Fibroblast of the aortic adventitia (primary cell): ENCODE results near the gene WNT3A. TPM values are rescaled to one million over a fixed set of nuclear protein-coding genes. Genes with fewer than 3 reads are reported as not detected.

Source experiments
- DNase-seq: peaks from one replicate; pipeline ENCODE4 v3.0.0-alpha.2; 2010; ENCODE audit warnings: low read depth
- H3K4me3 ChIP-seq: 2 replicates; pipeline ENCODE4 v1.5.1; 2011; ENCODE audit warnings: low read depth, mild to moderate bottlenecking, control low read depth, low read length, moderate library complexity
- total RNA-seq: library from RNA; depleted of rRNA; stranded (reverse); fragments of >200 nt; gene quantifications from 2 replicates; pipeline ENCODE4 v1.2.3, GENCODE V29; 2012; ENCODE audit warnings: low replicate concordance
- TF ChIP-seq, protein P1 (sequence below): IDR thresholded peaks from 2 replicates; pipeline ENCODE4 v1.5.1; 2011; ENCODE audit warnings: mild to moderate bottlenecking, low read length, control low read depth, inconsistent platforms; ENCODE audit not compliant: insufficient read depth

Gene WNT3A
- total RNA-seq, 1 donor = not detected

DNA sequence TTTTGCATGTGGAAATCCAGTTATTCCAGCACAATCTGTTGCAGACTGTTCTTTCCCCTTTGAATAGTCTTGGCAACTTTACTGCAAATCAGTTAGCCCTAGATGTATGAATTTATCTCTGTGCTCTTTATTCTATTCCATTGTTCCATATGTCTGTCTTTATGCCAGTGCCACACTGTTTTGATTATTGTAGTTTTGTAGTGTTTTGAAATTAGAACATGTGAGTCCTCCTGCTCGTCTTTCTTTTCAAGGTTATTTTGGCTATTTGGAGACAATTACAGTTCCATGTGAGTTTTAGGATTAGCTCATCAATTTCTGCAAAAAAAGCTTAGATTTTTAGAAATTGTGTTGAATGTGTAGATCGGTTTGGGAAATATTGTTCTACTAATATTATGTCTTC, 26.6 kb downstream of the WNT3A start:
- no peak overlapping the region for H3K4me3 ChIP-seq
- DNase-seq = no peak
- TF ChIP-seq, protein P1, sequence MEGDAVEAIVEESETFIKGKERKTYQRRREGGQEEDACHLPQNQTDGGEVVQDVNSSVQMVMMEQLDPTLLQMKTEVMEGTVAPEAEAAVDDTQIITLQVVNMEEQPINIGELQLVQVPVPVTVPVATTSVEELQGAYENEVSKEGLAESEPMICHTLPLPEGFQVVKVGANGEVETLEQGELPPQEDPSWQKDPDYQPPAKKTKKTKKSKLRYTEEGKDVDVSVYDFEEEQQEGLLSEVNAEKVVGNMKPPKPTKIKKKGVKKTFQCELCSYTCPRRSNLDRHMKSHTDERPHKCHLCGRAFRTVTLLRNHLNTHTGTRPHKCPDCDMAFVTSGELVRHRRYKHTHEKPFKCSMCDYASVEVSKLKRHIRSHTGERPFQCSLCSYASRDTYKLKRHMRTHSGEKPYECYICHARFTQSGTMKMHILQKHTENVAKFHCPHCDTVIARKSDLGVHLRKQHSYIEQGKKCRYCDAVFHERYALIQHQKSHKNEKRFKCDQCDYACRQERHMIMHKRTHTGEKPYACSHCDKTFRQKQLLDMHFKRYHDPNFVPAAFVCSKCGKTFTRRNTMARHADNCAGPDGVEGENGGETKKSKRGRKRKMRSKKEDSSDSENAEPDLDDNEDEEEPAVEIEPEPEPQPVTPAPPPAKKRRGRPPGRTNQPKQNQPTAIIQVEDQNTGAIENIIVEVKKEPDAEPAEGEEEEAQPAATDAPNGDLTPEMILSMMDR = no peak

DNA sequence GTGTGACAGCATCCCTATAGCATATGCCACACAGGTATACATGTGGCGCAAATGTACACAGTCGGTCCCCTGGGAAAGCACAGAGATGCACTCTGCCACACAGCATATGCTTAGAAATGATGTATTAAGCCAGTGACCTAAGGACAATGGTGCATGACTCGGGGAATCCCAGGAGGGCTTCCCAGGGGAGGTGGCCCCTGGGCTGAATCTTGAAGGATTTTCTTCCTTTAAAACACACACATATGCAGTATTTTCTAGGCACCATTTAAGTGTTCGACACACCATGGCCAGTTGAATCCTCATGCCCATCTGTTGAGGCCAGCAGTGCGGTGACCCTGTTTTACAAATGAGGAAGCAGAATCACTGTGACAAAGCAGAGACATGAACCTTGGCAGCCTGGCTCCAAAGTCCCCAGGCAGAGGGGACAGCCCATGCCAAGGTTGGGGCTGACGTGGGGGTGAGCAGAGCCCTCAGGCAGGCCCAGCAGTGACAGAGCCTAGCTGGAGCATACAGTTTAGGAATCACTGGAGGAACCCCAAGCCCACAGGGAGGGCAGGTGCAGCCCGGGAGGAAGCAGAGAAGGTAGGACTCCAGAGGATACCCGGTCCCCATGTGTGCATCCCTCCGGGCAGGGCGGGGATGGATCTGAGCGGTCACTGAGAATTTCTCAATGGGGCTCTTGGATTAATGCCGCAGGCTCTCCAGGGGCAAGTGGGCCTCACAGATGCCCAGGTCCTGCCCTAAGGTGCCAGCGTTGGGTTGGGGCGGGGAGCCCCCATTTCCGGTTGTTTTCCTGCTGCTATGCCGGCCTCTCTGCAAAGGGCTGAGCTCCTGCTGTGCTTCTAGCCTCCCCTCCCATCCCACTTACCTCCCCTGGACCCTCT, 28.4 kb downstream of the WNT3A start:
- TF ChIP-seq, protein P1 = no peak
- no peak overlapping the region for H3K4me3 ChIP-seq
- DNase-seq = no peak

DNA sequence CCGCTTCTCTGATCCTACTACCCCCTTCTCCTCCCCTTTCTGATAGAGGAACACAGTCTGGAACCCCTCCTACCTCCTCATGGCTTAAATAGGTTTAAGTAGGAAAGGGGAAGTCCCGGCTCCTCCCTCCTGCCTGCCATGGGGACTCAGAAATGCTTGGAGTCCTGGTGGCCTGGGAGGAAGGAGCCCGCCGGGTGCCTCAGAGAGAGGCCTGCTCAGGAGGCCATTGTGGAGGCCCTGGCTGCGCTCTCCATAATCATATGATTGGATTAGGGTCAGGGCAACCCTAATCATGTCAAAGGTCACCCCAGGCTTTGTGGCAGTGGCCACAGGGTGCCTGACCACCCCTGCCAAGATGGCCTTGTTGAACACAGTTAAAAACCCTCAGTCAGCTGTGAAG, 29.0 kb downstream of the WNT3A start:
- no peak for DNase-seq
- TF ChIP-seq, protein P1 = no peak
- no peak overlapping the region for H3K4me3 ChIP-seq

DNA sequence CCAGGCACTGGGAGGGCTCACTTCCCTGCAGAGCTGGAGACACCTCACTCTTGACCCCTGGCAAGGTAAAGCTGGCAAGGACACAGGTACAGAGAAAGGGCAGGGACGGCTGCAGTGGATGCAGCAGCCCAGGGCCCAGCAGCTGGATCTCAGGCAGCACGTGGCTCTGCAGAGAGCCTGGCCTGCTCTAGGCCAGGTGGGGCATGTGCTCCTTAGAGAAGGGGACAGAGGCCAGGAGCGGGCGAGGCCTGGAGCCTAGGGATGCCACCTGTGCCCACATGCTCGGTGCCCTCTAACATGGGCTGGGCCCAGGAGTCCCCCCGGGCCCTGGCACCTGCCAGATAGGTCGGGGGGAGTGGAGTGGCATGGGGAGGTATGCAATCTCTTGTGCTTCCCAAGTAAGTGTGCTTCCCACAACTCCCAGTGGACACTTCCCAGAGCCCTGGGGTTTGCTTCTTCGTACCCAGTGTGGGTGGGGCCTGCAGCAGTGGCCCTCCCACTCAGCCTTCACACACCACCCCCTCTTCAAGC, 30.0 kb downstream of the WNT3A start:
- no peak for DNase-seq
- no peak overlapping the region for H3K4me3 ChIP-seq
- TF ChIP-seq, protein P1 = no peak

DNA sequence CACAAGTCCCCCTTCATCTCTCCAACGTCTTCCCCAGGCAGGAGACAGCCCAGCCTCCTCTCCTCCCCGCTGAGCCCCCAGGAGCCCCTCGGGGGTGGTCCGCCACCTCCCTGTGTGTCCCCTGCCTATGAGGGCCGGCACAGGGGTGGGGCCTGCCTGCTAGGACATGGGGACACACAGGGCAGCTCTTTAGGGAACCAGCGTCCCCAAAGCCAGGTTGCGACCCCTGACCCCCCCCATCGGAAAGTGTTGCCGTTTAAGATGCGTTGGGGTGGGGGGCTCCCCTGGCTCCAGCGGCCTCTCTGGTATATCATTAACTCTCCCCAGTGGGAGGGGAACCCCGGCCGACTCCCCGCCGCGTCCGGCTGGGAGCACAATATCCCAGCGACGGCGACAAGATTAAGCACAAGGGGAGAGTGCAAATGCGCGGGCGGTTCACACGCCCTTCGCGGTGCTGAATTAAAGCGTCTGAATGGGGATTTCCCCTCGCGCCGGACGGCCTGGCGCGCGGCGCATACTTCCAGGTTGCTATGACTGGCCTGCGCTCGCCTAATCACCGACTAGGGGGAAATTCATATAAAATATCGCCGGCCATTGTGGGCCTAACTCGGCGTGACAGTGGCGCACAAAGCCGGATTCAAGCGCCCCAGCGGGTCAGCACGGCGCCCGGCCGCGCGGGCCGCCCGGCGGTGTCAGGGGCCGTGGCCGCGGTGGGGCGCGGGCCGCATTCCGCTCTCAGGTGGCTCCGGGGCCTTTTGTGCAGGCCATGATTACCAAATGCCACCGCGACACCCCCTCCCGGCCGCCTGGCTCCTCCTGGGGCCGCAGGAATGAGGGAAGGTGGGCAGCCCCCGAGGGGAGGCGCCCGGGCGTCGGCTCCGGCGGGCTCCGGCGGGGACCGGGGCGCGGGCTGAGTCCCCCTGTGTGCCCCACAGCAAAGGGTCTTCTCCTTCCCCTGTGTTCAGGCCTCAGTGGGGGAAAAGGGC, 30.9 kb downstream of the WNT3A start:
- no peak overlapping the region for H3K4me3 ChIP-seq
- no peak for DNase-seq
- TF ChIP-seq, protein P1 = no peak

DNA sequence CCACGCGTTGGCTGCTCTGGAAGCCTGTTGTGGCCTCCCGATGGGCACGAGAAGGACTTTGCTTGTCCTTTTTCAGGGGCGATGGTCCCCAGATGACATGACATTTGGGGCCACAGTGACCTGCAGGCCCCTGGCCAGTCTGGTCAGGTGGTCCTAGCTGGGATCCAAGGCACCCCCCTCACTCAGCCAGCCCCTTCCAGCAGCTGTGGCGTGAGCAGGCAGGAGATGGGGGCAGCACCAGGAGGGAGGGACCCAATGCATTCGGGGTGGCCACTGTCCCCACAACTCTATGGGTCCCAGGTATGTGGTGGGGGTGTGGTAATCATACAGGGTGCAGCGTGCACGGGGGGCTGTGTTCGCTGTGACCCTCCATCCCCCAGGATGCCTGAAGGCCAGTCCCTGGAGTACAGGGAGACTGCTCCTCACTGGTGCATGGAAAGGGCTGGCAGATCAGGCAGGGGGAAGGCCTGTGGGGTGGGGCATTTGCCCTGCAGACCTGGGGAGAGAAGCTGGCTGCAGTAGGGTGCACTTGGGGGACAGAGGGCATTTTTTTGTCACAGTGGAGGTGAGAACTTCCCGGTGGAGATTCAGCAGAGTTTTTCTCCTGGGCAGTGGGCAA, 31.7 kb downstream of the WNT3A start:
- H3K4me3 ChIP-seq = no peak overlapping the region
- TF ChIP-seq, protein P1 = no peak

More for the DNA sequence above, 31.7 kb downstream of the WNT3A start:
- DNase-seq = no peak
